Islet of Langerhans (tissue), 1 donor: ENCODE results near the gene SUN1.

Source experiments
- FAIRE-seq: peaks from one replicate; lab custom pipeline; 2011; peaks lifted over from hg19 to GRCh38; lab: Jason Lieb, UNC

Gene SUN1

DNA sequence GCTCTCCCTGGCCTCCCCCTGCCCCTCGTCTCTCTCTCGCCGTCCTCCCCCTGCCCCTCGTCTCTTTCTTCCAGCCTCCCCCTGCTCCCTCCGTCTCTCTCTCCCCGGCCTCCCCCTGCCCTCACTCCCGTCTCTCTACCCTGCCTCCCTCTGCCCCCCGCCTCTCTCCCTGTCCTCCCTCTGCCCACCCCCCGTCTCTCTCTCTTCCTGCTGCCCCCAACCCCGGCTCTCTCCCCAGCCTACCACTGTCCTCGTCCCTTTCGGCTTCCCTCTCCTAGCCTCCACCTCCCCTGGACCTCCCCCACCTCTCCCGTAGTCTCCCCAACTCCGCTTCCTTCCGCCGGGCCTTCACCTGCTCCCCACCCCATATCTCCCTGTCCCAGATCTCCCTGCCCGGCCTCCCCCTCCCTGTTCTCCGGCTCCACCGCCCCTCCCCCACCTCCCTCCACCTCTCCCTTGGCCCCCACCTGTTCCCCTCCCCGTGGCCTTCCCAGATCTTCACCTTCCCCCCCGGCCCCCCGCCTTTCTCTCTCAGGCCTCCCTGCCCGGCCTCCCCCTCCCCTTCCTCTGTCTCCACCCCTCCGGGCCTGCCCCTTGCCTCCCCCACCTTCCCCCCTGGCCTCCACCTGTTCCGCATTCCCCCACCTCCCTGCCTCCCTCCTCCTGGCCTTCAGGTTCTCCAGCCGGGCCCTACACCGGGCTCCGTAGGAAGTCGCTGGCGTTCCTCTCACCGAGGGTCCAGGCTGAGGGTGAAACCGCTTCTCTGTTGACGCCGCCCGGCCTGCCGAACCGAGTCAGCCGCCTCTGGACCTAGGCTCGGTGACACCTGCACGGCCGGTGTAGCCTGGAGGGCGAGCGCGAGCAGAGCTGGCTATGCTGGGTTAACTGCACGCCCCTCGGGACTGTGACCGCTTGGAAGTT is 45.3 kb downstream of the SUN1 start:
- no peak for FAIRE-seq

DNA sequence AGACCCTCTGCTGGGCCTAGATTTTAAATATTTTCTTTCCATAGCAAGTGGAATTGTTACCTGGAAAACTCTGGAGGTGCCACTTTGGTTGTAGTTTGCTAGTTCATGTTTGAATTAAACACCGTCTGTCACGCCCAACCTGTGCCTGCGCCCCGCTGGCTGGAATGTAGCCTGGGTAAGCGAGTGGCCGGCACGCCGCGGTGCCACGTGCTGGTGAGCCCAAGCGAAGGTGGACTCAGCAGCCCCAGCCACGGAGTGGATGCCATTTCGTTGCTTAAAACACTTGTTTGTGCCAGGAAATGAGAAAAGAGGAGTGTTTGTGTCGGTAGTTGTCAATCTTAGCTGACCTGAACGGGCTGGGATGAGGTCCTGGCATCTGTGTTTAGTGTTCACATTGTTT is 46.8 kb downstream of the SUN1 start:
- no peak for FAIRE-seq

DNA sequence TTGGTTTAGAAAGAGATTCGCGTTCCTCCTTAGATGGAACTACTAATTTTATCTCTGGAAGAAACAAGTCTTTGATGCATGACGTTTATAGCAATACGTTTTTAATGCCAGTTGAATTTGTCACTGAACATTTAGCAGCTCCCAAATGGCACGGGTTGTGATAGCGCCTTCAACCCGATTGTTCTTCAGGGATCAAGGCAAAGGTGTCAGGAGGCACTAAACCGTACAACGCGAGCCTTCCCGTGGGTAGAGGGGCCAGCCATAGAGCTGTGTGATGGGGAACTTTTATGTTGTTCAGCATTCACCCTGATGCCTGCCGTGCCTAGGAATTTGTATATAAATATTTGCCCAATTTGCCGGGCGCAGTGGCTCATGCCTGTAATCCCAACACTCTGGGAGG is 47.4 kb downstream of the SUN1 start:
- FAIRE-seq = no peak

DNA sequence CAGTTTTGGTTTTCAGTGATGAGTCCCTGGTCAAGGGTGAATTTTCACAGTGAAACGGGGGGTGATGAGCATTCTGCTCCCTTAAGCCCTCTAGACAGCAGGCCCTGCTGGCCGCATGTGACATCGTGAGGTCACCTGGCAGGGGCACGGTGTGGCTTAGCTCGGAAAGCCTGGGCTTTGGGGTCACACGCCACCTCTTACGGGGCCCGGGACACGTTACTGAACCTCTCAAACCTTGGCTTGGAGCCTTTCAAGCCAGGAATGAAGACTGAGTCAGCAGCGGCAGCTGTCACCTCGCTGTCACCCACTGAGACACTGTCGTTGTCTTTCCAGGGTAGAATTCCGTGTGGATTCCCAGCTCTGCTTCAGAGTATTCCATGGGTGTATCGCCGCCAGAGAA is 48.2 kb downstream of the SUN1 start:
- no peak for FAIRE-seq

DNA sequence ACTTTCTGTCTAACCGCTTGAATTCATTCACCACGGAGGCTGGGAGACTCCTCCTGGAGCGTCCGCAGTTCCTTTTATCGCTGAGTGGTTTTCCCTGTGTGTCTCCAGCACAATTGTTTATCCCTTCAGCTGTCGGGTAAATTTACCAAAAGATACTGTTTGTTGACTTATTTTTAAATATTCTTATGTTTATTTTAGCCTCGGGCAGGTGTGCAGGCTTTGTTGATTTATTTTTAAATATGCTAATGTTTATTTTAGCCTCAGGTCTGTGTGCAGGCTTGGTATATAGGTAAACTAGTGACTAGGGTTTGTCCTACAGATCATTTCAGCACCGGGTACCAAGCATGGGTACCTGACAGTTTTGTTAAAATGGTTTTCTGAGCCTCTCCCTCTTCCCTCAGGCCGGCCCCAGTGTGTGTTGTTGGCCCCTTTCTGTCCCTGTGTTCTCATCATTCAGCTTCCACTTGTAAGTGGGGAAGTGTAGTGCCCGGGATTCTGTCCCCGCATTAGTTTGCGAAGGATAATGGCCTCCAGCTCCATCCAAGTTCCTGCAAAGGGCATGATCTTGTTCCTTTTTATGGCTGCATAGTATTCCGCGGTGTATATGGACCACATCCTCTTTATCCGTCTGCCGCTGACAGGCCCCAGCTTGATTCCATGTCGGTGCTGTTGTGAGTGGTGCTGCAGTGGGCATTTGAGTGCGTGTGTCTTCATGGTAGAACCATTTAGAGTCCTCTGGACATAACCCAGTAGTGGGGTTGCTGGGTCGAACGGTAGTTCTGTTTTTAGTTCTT is 49.4 kb downstream of the SUN1 start:
- FAIRE-seq = no peak

DNA sequence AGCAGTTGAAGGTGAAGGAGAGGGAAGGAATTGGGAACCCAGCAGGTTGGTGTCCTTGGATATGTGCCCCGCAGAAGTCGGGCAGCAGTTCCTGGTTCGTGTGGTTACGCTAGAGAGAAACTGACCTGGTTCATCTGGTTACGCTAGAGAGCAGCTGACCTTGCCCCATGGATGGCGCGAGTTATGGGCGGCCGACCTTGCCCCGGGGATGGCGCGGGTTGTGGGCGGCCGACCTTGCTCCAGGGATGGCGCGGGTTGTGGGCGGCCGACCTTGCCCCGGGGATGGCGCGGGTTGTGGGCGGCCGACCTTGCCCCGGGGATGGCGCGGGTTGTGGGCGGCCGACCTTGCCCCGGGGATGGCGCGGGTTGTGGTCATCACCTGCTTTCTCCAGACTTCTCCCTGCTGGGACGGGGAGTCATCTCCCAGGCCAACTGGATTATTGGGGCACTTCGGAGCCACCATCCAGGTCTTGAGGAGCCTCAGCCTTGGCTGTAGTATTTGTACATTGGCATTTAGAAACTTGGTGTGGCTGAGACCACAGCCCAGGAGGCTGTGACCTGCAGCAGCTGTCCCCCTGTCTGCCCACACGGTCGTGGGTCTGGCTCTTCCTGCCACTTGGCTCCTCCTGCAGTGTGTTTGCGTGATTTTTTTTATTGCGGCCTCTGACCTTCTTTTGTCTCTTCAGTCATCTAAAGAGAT is 50.2 kb downstream of the SUN1 start:
- no peak for FAIRE-seq

DNA sequence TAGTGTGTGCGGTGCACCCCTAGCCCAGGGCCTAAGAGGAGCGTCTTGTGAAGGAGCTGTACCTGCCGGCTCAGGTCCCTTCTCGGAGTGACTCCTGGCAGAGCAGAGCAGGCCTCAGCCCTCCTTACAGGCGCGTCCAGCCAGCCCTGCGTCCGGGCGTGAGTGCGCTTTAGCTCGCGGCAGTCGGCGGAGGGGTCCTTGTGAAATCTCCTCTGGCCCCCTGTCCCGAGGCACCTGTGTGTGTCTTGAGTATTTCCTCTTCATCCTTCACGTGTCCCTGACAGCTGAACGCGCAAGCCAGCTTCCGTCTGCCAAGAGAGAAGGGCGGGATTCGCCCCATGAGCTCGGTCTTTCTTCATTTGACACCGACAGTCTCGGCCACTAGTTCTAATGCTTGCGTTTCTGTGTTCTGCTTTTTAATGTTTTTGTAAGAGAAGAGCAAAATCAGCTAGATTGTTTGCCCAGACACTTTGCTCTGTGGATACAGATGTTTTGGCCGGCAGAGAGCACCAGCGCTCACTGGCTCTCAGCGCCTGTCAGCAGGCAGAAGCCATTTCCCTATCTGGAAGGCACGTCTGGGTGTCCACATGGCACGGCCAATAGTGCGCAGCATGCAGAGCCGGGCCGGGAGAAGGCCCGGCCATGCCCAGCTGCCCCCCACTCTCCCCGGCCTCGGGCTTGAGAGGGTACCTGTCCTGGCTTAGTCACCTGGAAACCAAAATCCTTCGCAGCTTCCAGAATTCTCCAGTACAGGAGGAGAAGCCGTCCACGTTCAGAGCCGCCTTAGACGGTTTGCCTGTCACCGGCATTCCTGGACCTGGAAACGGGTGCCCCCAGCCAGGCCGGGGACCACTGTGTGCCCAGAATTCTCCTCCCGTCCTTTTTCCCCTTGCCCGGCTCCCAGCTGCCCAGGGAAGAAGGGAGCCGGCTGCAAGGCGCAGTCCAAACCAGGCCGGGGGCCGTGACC is 51.1 kb downstream of the SUN1 start:
- FAIRE-seq = no peak

DNA sequence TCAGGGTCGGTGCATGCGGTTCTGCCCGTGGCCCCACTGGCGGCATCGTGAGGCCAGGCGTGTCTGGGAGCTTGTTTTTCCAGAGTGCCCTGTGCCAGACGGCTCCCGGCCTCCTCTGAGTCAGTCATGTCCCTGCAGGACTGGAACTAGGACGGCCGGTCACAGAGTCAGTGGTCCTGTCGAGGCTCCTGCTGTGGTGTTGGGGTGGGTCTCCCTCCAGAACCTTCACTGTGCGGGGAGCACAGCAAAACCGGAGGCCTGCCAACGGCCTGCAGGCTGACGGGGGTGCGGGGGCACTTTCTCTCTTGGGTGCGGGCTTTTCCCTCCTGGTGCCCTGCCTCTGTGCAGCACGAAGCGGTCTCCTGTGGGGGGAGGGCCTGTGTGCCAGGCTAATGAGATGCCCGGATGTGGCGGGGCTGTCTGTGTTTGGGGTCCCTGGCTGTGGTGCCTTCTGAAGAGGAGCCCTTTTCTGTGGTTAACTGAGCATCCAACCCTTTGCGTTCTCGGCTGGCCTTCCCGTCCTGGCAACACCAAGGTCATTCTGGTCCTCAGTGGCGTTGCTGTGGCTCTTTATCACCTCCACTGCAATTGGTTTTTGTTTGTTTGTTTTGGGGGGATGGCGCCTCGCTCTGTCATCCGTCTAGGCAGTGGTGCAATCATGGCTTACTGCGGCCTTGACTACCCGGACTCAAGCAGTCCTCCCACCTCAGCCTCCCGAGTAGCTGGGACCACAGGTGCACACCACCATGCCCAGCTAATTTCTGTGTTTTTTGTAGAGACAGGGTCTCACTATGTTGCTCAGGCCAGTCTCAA is 52.1 kb downstream of the SUN1 start:
- no peak for FAIRE-seq

DNA sequence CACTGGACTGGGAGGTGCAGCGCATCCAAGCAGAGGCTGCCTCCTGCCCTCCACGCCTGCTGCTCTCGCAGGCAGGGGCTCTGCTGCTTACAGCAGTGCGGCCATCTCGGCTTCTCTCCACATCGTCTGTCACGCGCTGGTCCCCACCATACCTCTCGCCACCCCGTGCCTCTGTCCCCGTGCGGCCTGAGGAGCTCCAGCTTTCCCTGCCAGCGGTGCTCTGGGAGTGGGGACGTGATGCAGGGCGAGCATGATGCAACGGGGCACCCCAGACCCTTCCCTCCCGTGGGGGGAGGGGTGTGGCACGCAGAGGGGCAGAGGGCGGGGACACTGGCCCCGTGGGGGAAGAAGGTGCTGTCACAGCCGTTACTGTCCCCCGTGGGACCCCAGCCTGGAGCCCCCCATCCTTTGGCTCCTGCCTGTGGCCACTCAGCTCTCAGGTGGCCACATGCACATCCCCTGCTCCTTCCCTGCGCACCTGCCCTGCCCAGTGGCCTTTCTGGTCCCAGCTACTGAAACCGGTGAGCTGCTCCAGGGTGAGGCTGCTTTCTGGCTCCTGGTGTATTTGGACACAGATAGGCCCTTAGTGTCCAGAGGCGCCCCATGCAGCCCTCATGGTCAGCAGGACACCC is 53.1 kb downstream of the SUN1 start:
- FAIRE-seq = no peak

DNA sequence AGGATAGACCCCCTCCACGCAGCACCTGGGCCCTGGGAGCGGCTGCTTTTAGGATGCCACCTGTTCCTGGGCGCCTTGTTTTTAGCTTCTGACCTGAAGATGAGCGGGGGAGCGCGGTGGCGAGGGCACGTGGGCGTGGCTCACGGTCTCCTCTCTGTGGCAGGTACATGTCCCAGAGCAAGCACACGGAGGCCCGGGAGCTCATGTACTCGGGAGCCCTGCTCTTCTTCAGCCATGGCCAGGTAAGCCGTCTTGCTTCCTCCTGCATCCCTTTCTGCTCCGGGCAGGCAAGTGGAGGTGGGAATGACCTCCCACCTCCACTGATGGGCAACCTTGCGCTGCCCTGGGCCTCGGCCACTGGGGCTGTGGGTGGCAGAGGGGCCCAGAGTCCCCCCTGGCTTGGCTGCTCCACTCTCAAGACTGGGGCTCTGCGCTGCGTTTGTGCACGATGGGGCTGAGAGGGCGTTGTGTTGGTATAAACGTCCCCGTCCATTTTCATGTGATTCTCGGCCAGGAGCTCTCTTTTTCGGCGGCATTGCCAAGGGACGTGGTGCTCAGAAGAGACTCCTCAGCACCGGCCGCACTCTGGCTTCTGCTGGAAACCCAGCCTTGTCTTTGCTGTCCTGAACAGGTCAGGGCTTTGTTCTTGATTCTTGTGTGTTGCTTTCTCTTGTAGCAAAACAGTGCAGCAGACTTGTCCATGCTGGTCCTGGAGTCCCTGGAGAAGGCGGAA is 53.8 kb downstream of the SUN1 start:
- no peak for FAIRE-seq

DNA sequence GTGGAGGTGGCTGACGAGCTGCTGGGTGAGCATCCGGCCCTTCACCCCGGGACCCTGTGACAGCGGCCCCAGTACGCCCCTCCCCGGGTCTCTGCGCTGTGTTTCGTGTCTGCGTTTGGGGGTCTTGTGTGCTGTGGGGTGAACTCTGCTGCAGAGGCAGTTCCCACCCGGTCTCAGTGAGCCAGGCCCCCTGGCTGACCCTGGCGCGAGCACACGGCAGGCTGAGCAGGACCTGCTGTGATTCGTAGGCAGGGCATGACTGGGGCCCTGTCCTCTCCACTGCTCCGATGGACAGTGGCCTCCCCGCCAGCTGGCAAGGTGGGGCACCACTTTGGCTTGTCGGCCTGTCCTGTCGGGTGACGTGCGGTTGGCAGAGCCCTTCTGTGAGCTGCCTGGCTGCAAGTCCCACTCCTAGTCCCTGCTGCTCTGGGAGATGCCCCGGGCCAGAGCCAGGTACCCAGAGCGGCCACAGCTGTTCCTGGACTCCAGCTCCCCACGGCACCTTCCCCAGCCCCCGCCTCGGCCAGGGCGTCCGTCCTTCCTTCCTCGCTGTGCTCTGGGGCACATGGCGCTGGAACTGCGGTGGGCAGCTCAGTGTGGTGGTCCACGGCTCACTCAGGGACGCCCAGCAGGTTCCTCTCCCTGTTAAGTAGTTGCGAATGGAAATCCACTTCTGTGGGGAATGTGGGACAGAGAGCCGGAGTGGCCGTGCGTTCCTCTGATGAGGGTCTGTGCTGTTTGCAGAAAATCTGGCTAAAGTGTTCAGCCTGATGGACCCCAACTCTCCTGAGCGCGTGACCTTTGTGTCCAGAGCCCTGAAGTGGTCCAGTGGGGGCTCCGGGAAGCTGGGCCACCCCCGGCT is 54.6 kb downstream of the SUN1 start:
- no peak for FAIRE-seq

DNA sequence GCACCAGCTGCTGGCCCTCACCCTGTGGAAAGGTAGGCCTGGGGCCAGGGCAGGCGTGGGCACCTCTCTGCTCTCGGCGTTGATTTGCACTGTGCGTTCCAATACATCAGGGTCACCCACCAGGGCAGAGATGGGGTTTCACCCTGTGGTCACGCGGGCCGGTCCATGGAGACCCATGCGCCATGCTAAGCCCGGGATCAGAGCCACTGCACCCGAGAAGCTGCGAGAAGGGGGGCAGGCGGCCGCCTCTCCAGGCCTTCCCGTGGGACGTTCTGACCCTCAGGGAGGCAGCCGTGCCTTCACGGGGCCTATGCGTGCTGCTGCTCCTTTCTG is 55.2 kb downstream of the SUN1 start:
- no peak for FAIRE-seq

DNA sequence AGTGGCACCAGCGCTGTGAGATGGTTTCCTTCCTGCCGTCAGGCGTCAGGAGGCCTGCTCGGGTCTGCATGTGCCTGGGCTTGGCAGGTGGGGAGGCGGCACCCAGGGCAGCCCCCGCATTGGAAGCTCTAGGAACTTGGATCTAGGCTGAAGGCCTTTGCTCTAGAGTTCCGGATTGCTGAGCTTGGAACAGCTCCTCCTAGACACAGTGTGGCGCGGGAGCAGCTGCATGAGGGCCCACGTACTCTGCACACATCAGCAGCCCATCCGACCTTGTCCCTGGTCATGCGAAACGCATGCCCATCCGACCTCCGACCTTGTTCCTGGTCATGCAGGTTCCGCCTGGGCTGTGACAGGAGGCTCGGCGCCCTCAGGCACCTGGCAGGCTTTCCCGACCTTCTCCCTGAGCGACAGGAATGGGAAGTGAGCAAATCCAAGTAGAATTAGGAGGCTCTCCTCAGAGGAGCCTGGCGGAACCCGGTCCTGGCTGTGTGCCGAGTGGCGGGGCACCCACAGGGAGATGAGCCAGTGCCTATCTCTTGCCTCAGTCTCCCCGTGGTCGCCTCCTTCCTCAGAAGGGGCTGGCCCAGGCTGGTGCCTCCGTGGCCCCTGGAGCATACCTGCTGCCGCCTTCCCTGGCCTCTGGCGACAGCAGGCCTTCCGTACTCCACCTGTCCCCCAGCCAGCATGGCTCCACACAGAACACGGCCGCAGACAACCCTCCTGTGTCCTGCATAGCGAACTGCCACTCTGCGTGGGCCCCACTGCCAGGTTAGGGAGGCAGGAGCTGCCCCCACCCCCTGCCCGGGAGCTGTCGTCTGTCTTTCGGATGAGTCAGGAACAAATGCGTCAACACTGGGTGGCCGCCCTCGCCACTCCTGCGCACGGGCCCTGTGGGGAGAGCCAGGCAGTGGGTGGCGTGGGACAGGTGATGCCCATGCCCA is 56.1 kb downstream of the SUN1 start:
- no peak for FAIRE-seq

DNA sequence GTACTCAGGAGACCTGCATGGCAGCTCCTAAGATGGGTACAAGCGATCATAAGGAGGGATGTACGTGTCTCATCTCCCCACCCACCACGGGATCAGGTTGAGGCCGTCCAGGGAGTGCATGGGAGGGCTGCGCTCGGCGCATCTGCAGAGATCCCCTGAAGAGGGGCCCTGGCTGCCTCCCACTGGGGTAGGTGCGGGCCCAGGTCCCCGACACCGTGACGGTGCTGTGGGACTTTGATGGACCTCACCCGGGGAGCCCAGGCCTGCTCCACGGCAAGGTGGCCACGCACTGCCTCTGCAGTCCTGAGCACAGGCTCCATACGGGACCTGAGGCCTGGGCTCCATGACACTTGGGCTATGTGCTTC is 56.7 kb downstream of the SUN1 start:
- no peak for FAIRE-seq

DNA sequence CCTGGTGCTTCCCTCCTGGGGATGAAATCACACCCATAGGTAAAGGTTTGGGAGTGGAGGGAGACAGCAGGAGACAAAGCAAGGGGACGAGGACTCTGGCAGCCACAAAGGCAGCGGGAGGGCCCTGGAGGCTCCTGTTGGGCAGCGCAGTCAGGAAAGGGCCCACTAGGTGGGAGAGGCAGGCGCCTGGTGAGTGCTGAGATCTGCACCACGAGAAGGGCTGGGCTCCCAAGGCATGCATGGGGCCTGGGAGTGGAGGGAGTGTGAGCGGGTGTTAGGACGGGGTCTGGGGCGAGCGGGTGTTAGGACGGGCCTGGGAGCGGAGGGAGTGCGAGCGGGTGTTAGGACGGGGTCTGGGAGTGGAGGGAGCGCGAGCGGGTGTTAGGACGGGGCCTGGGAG is 57.1 kb downstream of the SUN1 start:
- no peak for FAIRE-seq

DNA sequence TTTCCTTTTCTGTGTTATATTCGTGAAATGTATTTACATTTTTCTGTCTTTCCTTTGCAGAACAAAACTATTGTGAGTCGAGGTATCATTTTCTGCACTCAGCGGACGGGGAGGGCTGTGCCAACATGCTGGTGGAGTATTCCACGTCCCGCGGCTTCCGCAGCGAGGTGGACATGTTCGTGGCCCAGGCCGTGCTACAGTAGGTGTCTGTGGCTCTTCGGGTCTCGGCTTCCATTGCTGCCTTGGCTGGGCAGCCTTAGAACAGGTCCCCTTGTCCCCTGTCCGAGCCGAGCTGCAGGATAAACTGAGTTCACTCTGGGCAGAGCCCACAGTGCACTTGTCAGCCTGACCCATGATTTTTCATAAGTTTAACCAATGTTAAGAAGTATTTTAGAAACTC is 58.6 kb downstream of the SUN1 start:
- no peak for FAIRE-seq

DNA sequence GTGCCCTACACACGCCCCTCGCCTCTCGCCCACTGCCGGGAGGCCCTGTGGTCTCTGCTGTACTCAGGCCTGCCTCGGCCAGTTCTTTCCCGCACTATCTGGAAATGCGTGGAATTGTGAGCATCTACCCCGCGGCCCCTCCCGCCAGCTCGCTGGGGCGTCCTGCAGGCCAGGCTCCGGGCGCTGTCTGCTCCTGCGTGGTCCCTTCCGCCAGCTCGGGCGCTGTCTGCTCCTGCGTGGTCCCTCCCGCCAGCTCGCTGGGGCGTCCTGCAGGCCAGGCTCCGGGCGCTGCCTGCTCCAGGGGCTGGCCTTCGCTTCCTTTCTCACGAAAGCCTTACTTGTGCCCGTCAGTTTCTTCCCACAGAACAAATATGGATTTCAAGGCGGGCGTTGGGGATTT is 59.0 kb downstream of the SUN1 start:
- no peak for FAIRE-seq

DNA sequence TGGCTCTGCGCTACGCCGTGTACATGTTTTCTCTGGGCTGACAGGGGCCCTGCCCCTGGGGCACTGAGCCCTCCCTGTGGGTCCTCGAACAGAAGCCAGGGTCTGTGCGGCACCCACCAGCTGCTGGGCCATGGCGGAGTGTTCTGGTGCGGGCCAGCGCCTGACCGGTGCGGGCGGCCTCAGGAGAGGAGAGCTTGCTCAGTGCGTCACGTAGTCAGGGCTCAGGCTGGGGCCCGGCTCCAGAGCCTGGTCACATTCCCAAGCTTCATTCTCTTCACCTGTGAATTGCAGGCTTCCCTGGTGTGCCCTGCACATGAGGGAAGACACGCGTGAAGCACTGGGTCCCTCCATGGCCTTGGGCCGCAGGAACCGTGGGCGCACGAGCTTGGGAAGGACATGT is 59.5 kb downstream of the SUN1 start:
- FAIRE-seq = no peak
